GM19043 (cell line): Measurements from ENCODE around the gene SLC2A13.
A peak's percentile ranks its signal among the peaks of the same experiment; 100 is the strongest.
"Not testable (repeated sequence)": the region's sequence is repeated elsewhere in the genome, so short reads cannot be mapped to it uniquely, and the experiment has no call there.

Source experiments
- ATAC-seq: cut with Tn5 transposase; IDR thresholded peaks from one replicate; pipeline ENCODE4 v1.9.1; 2021; ENCODE audit warnings: low read depth; ENCODE audit not compliant: unreplicated experiment

The SLC2A13 gene

GRCh38 chr12:39830171-39830570, 275.7 kb downstream of the SLC2A13 start:
- ATAC-seq, result no peak

- ATAC-seq, result no peak
These were observed 281.2 kb downstream of the SLC2A13 start for GRCh38 chr12:39824505-39825212.

- ATAC-seq, result no peak
These were observed 289.2 kb downstream of the SLC2A13 start for GRCh38 chr12:39816671-39817185.

- no peak for ATAC-seq
These were observed 290.1 kb downstream of the SLC2A13 start for GRCh38 chr12:39815746-39816145.

- no peak for ATAC-seq
These were observed 291.3 kb downstream of the SLC2A13 start for GRCh38 chr12:39814626-39815025.

GRCh38 chr12:39813776-39814175, 292.1 kb downstream of the SLC2A13 start:
- ATAC-seq, result no peak

- not testable (repeated sequence) for ATAC-seq
These were observed 293.4 kb downstream of the SLC2A13 start for GRCh38 chr12:39812456-39812855.

GRCh38 chr12:39807043-39807442, 298.8 kb downstream of the SLC2A13 start:
- peak; percentile 68 for ATAC-seq

- ATAC-seq, result no peak
These were observed 300.2 kb downstream of the SLC2A13 start for GRCh38 chr12:39805651-39806050.

- no peak for ATAC-seq
These were observed 301.0 kb downstream of the SLC2A13 start for GRCh38 chr12:39804898-39805297.

GRCh38 chr12:39804479-39804878, 301.4 kb downstream of the SLC2A13 start:
- ATAC-seq, result no peak

GRCh38 chr12:39803151-39803550, 302.7 kb downstream of the SLC2A13 start:
- ATAC-seq, result no peak

- no peak for ATAC-seq
These were observed 306.9 kb downstream of the SLC2A13 start for GRCh38 chr12:39798977-39799376.

GRCh38 chr12:39798429-39798828, 307.5 kb downstream of the SLC2A13 start:
- ATAC-seq, result no peak

GRCh38 chr12:39795481-39795880, 310.4 kb downstream of the SLC2A13 start:
- ATAC-seq, result no peak

- ATAC-seq, result no peak
These were observed 312.9 kb downstream of the SLC2A13 start for GRCh38 chr12:39792938-39793337.

- ATAC-seq, result no peak
These were observed 317.6 kb downstream of the SLC2A13 start for GRCh38 chr12:39788239-39788638.

- not testable (repeated sequence) for ATAC-seq
These were observed 320.1 kb downstream of the SLC2A13 start for GRCh38 chr12:39785814-39786213.

- no peak for ATAC-seq
These were observed 323.8 kb downstream of the SLC2A13 start for GRCh38 chr12:39782026-39782545.

- ATAC-seq, result no peak
These were observed 324.9 kb downstream of the SLC2A13 start for GRCh38 chr12:39780913-39781446.

- no peak for ATAC-seq
These were observed 325.4 kb downstream of the SLC2A13 start for GRCh38 chr12:39780411-39780912.
